Measurements from ENCODE around the gene MCF2L2. TPM values are rescaled to one million over a fixed set of nuclear protein-coding genes. Genes with fewer than 3 reads are reported as not detected.

Gene MCF2L2
- total and polyA plus RNA-seq, 5 donors from 2014 or later: 2.1 to 20.7 (median 4.0) TPM

- Mint-ChIP-seq H3K27ac (peak overlapping the region in 2 of 3 donors; percentile 29 to 55), H3K9me3 (peaks cover 0 to 10% (median 1%) of the 10 kb centered on the region in 7 donors), H3K27me3 (peaks cover 4% of the 10 kb centered on the region), H3K4me1 (peaks cover 7 to 8% (median 7%) of the 10 kb centered on the region in 4 donors), H3K4me3 (no peak overlapping the region), H3K36me3 (peaks cover 4% of the 10 kb centered on the region)
- DNase-seq (no peak), ATAC-seq (ENCODE audit: low read depth in 2 of 2) (no peak)
- no peak overlapping the region for H3K4me3 ChIP-seq (ENCODE audit: low read depth, low read length)
- H3K4me1 ChIP-seq (ENCODE audit: control insufficient read depth, insufficient read depth, low read length, poor library complexity, severe bottlenecking): peaks cover 3% of the 10 kb centered on the region
- H3K27me3 ChIP-seq (ENCODE audit: control insufficient read depth, insufficient read depth, low read length): no peaks in the 10 kb centered on the region
- H3K36me3 ChIP-seq (ENCODE audit: control insufficient read depth, insufficient read depth, low read length): peaks cover 7% of the 10 kb centered on the region
- no peaks in the 10 kb centered on the region for H3K9me3 ChIP-seq (ENCODE audit: control insufficient read depth in 2 of 2, low read length in 2 of 2)
- no peak overlapping the region for H3K27ac ChIP-seq (ENCODE audit: insufficient read depth, low read length, poor library complexity, severe bottlenecking)
These were observed 86.7 kb downstream of the MCF2L2 start for GRCh38 chr3:183341545-183342288.

GRCh38 chr3:183340222-183340621 is 88.2 kb downstream of the MCF2L2 start:
- H3K9me3 ChIP-seq (ENCODE audit: control insufficient read depth in 2 of 2, low read length in 2 of 2): no peaks in the 10 kb centered on the region
- peaks cover 0 to 7% (median 1%) of the 10 kb centered on the region in 7 donors for H3K9me3 Mint-ChIP-seq
- H3K27me3 ChIP-seq (ENCODE audit: control insufficient read depth, insufficient read depth, low read length): no peaks in the 10 kb centered on the region
- H3K27me3 Mint-ChIP-seq: peaks cover 4% of the 10 kb centered on the region
- ATAC-seq (ENCODE audit: low read depth in 2 of 2) (no peak), DNase-seq (no peak)
- no peak overlapping the region for H3K27ac ChIP-seq (ENCODE audit: insufficient read depth, low read length, poor library complexity, severe bottlenecking)
- peaks cover 7 to 8% (median 7%) of the 10 kb centered on the region in 4 donors for H3K4me1 Mint-ChIP-seq
- H3K27ac Mint-ChIP-seq: no peak overlapping the region
- H3K4me3 ChIP-seq (ENCODE audit: low read depth, low read length): no peak overlapping the region
- H3K36me3 Mint-ChIP-seq: no peaks in the 10 kb centered on the region
- peaks cover 3% of the 10 kb centered on the region for H3K4me1 ChIP-seq (ENCODE audit: control insufficient read depth, insufficient read depth, low read length, poor library complexity, severe bottlenecking)
- no peak overlapping the region for H3K4me3 Mint-ChIP-seq
- H3K36me3 ChIP-seq (ENCODE audit: control insufficient read depth, insufficient read depth, low read length): peaks cover 13% of the 10 kb centered on the region

GRCh38 chr3:183339461-183340086 is 88.8 kb downstream of the MCF2L2 start:
- H3K27me3 Mint-ChIP-seq: peaks cover 4% of the 10 kb centered on the region
- Histone ChIP-seq H3K27me3 (ENCODE audit: control insufficient read depth, insufficient read depth, low read length) (no peaks in the 10 kb centered on the region), H3K4me1 (ENCODE audit: control insufficient read depth, insufficient read depth, low read length, poor library complexity, severe bottlenecking) (peaks cover 3% of the 10 kb centered on the region), H3K27ac (ENCODE audit: insufficient read depth, low read length, poor library complexity, severe bottlenecking) (no peak overlapping the region), H3K36me3 (ENCODE audit: control insufficient read depth, insufficient read depth, low read length) (peaks cover 13% of the 10 kb centered on the region), H3K4me3 (ENCODE audit: low read depth, low read length) (no peak overlapping the region), H3K9me3 (ENCODE audit: control insufficient read depth in 2 of 2, low read length in 2 of 2) (no peaks in the 10 kb centered on the region)
- no peak overlapping the region for H3K4me3 Mint-ChIP-seq
- DNase-seq (no peak), ATAC-seq (ENCODE audit: low read depth in 2 of 2) (no peak)
- H3K27ac Mint-ChIP-seq: no peak overlapping the region
- peaks cover 7 to 8% (median 7%) of the 10 kb centered on the region in 4 donors for H3K4me1 Mint-ChIP-seq
- H3K9me3 Mint-ChIP-seq: peaks cover 0 to 2% (median 0%) of the 10 kb centered on the region in 7 donors
- H3K36me3 Mint-ChIP-seq: no peaks in the 10 kb centered on the region

GRCh38 chr3:183338520-183338919 is 89.9 kb downstream of the MCF2L2 start:
- no peak overlapping the region for H3K27ac Mint-ChIP-seq
- Histone ChIP-seq H3K4me3 (ENCODE audit: low read depth, low read length) (no peak overlapping the region), H3K4me1 (ENCODE audit: control insufficient read depth, insufficient read depth, low read length, poor library complexity, severe bottlenecking) (peaks cover under 1% of the 10 kb centered on the region), H3K9me3 (ENCODE audit: control insufficient read depth in 2 of 2, low read length in 2 of 2) (no peaks in the 10 kb centered on the region), H3K36me3 (ENCODE audit: control insufficient read depth, insufficient read depth, low read length) (peaks cover 13% of the 10 kb centered on the region), H3K27ac (ENCODE audit: insufficient read depth, low read length, poor library complexity, severe bottlenecking) (no peak overlapping the region), H3K27me3 (ENCODE audit: control insufficient read depth, insufficient read depth, low read length) (no peaks in the 10 kb centered on the region)
- DNase-seq: no peak
- H3K4me3 Mint-ChIP-seq: no peak overlapping the region
- H3K36me3 Mint-ChIP-seq: peaks cover 4% of the 10 kb centered on the region
- H3K4me1 Mint-ChIP-seq: peaks cover 7 to 8% (median 7%) of the 10 kb centered on the region in 4 donors
- no peak for ATAC-seq (ENCODE audit: low read depth in 2 of 2)
- peaks cover 4% of the 10 kb centered on the region for H3K27me3 Mint-ChIP-seq
- H3K9me3 Mint-ChIP-seq: peaks cover 0 to 1% (median 0%) of the 10 kb centered on the region in 7 donors

- ATAC-seq (ENCODE audit: low read depth in 2 of 2) (no peak), DNase-seq (no peak)
- Mint-ChIP-seq H3K36me3 (peaks cover 4% of the 10 kb centered on the region), H3K4me3 (no peak overlapping the region), H3K9me3 (no peaks in the 10 kb centered on the region), H3K27ac (peak overlapping the region in 1 of 3 donors; percentile 48), H3K27me3 (no peaks in the 10 kb centered on the region), H3K4me1 (peaks cover 0 to 13% (median 2%) of the 10 kb centered on the region in 4 donors)
- Histone ChIP-seq H3K9me3 (ENCODE audit: control insufficient read depth in 2 of 2, low read length in 2 of 2) (no peaks in the 10 kb centered on the region), H3K4me3 (ENCODE audit: low read depth, low read length) (no peak overlapping the region), H3K27ac (ENCODE audit: insufficient read depth, low read length, poor library complexity, severe bottlenecking) (no peak overlapping the region), H3K36me3 (ENCODE audit: control insufficient read depth, insufficient read depth, low read length) (peaks cover 9% of the 10 kb centered on the region), H3K4me1 (ENCODE audit: control insufficient read depth, insufficient read depth, low read length, poor library complexity, severe bottlenecking) (no peaks in the 10 kb centered on the region), H3K27me3 (ENCODE audit: control insufficient read depth, insufficient read depth, low read length) (no peaks in the 10 kb centered on the region)
These were observed 95.9 kb downstream of the MCF2L2 start for GRCh38 chr3:183332487-183332886.

- peak overlapping the region in 1 of 3 donors; percentile 1 for H3K27ac Mint-ChIP-seq
- no peaks in the 10 kb centered on the region for H3K27me3 ChIP-seq (ENCODE audit: control insufficient read depth, insufficient read depth, low read length)
These were observed 96.9 kb downstream of the MCF2L2 start for GRCh38 chr3:183331498-183331897.

GRCh38 chr3:183330881-183331280 is 97.5 kb downstream of the MCF2L2 start:
- H3K9me3 Mint-ChIP-seq: no peaks in the 10 kb centered on the region
- H3K4me1 Mint-ChIP-seq: peaks cover 0 to 17% (median 5%) of the 10 kb centered on the region in 4 donors
- no peak for ATAC-seq (ENCODE audit: low read depth in 2 of 2)
- Histone ChIP-seq H3K4me3 (ENCODE audit: low read depth, low read length) (no peak overlapping the region), H3K36me3 (ENCODE audit: control insufficient read depth, insufficient read depth, low read length) (peaks cover 5% of the 10 kb centered on the region), H3K4me1 (ENCODE audit: control insufficient read depth, insufficient read depth, low read length, poor library complexity, severe bottlenecking) (no peaks in the 10 kb centered on the region), H3K27ac (ENCODE audit: insufficient read depth, low read length, poor library complexity, severe bottlenecking) (no peak overlapping the region), H3K27me3 (ENCODE audit: control insufficient read depth, insufficient read depth, low read length) (no peaks in the 10 kb centered on the region), H3K9me3 (ENCODE audit: control insufficient read depth in 2 of 2, low read length in 2 of 2) (no peaks in the 10 kb centered on the region)
- DNase-seq: no peak
- peaks cover 4% of the 10 kb centered on the region for H3K36me3 Mint-ChIP-seq
- no peak overlapping the region for H3K4me3 Mint-ChIP-seq
- H3K27me3 Mint-ChIP-seq: no peaks in the 10 kb centered on the region
- H3K27ac Mint-ChIP-seq: peak overlapping the region in 1 of 3 donors; percentile 1

More at GRCh38 chr3:183331498-183331897, 96.9 kb downstream of the MCF2L2 start:
- Mint-ChIP-seq H3K27me3 (no peaks in the 10 kb centered on the region), H3K9me3 (no peaks in the 10 kb centered on the region), H3K4me3 (no peak overlapping the region), H3K4me1 (peaks cover 0 to 16% (median 4%) of the 10 kb centered on the region in 4 donors), H3K36me3 (peaks cover 4% of the 10 kb centered on the region)
- no peak overlapping the region for H3K4me3 ChIP-seq (ENCODE audit: low read depth, low read length)
- H3K36me3 ChIP-seq (ENCODE audit: control insufficient read depth, insufficient read depth, low read length): peaks cover 6% of the 10 kb centered on the region
- DNase-seq (no peak), ATAC-seq (ENCODE audit: low read depth in 2 of 2) (no peak)
- H3K9me3 ChIP-seq (ENCODE audit: control insufficient read depth in 2 of 2, low read length in 2 of 2): no peaks in the 10 kb centered on the region
- H3K27ac ChIP-seq (ENCODE audit: insufficient read depth, low read length, poor library complexity, severe bottlenecking): no peak overlapping the region
- H3K4me1 ChIP-seq (ENCODE audit: control insufficient read depth, insufficient read depth, low read length, poor library complexity, severe bottlenecking): no peaks in the 10 kb centered on the region
